ENCODE data around the gene DUSP10.
A peak's percentile ranks its signal among the peaks of the same experiment; 100 is the strongest.

DUSP10 gene

GRCh38 chr1:221775206-221775605, 33.3 kb upstream of the DUSP10 start:
- Mint-ChIP-seq H3K36me3 (no peaks in the 10 kb centered on the region), H3K27me3 (no peaks in the 10 kb centered on the region), H3K4me3 (peak overlapping the region; percentile 21), H3K27ac (peak overlapping the region; percentile 84), H3K4me1 (peaks cover 55% of the 10 kb centered on the region), H3K9me3 (no peaks in the 10 kb centered on the region)
- no peak for ATAC-seq

- no peak for ATAC-seq
- Mint-ChIP-seq H3K36me3 (no peaks in the 10 kb centered on the region), H3K27me3 (no peaks in the 10 kb centered on the region), H3K27ac (peak overlapping the region; percentile 84), H3K4me3 (no peak overlapping the region), H3K9me3 (no peaks in the 10 kb centered on the region), H3K4me1 (peaks cover 45% of the 10 kb centered on the region)
Measured at GRCh38 chr1:221774054-221774842, 32.4 kb upstream of the DUSP10 start.

GRCh38 chr1:221773383-221773782, 31.5 kb upstream of the DUSP10 start:
- ATAC-seq = no peak
- Mint-ChIP-seq H3K36me3 (no peaks in the 10 kb centered on the region), H3K27ac (peak overlapping the region; percentile 22), H3K4me1 (peaks cover 36% of the 10 kb centered on the region), H3K27me3 (no peaks in the 10 kb centered on the region), H3K9me3 (no peaks in the 10 kb centered on the region), H3K4me3 (no peak overlapping the region)

DNA sequence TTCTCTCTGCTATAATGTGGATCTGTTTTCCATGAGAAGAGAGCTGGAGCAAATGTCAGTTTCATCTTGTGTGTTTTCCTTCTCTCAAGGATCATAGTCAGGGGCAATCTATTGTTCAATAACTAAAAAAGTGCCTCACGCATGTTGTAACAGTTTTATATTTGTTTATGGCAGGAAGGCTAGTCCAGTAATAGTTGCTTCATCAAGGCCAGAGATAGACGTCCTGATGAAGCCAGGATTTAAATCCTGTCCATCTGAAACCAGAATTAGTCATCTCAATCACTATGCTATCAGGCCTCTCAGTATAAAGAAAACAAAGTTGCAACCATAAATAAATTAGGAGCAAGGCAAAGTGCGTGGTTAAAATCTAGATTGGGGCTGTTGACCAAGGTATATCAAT, 30.2 kb upstream of the DUSP10 start:
- H3K27ac Mint-ChIP-seq = peak overlapping the region; percentile 7
- H3K4me1 Mint-ChIP-seq = peaks cover 27% of the 10 kb centered on the region
- H3K36me3 Mint-ChIP-seq = no peaks in the 10 kb centered on the region
- no peak for ATAC-seq
- H3K9me3 Mint-ChIP-seq = no peaks in the 10 kb centered on the region
- no peak overlapping the region for H3K4me3 Mint-ChIP-seq
- no peaks in the 10 kb centered on the region for H3K27me3 Mint-ChIP-seq

- no peak overlapping the region for H3K4me3 Mint-ChIP-seq
- no peak for ATAC-seq
- no peaks in the 10 kb centered on the region for H3K36me3 Mint-ChIP-seq
- H3K9me3 Mint-ChIP-seq = no peaks in the 10 kb centered on the region
- H3K27ac Mint-ChIP-seq = no peak overlapping the region
- H3K4me1 Mint-ChIP-seq = peaks cover 7% of the 10 kb centered on the region
- no peaks in the 10 kb centered on the region for H3K27me3 Mint-ChIP-seq
Measured at GRCh38 chr1:221768444-221769066, 26.7 kb upstream of the DUSP10 start.

DNA sequence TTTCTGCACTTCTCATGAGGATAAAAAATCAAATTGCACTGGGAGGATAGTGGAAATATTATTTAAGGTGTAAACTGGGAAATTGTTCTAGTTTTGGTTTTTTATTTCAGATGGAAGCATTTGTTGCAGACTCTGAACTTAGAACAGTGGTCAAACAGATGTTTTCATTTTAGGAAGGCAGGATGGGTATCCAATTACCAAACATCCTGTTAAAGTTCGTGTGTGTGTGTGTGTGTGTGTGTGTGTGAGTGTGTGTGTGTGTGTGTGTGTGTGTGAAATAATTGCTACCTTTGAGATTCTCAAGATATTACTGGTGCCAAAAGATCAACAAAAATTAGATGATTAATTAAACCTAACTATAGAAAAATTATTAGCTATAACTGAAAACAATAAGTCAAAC, 24.3 kb upstream of the DUSP10 start:
- no peak for ATAC-seq
- H3K27ac Mint-ChIP-seq = no peak overlapping the region
- no peak overlapping the region for H3K4me3 Mint-ChIP-seq
- H3K36me3 Mint-ChIP-seq = no peaks in the 10 kb centered on the region
- H3K27me3 Mint-ChIP-seq = no peaks in the 10 kb centered on the region
- H3K9me3 Mint-ChIP-seq = no peaks in the 10 kb centered on the region
- peaks cover 19% of the 10 kb centered on the region for H3K4me1 Mint-ChIP-seq

DNA sequence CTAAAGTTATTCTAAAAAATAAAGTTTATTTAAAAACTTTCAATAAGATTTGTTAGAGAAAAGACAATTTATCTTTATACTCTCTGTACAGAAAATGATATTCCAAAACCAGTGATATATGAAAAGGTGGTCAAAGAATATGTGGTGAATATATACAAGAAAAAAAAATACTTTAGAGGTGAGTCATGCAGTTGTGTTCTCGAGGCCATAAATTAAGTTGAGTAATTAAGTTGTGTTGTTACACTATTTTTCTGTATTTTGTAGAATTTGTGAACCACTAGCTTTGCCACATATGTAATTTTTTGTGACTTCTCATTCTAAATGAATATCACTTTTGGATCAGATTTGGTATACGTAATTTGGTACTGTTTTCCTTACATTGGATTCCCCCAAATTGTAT, 23.6 kb upstream of the DUSP10 start:
- Mint-ChIP-seq H3K27me3 (no peaks in the 10 kb centered on the region), H3K4me3 (no peak overlapping the region), H3K27ac (no peak overlapping the region), H3K4me1 (peaks cover 20% of the 10 kb centered on the region), H3K9me3 (no peaks in the 10 kb centered on the region), H3K36me3 (no peaks in the 10 kb centered on the region)
- no peak for ATAC-seq

- no peaks in the 10 kb centered on the region for H3K27me3 Mint-ChIP-seq
- peak overlapping the region; percentile 9 for H3K27ac Mint-ChIP-seq
- H3K9me3 Mint-ChIP-seq = no peaks in the 10 kb centered on the region
- peaks cover 22% of the 10 kb centered on the region for H3K4me1 Mint-ChIP-seq
- no peak for ATAC-seq
- no peak overlapping the region for H3K4me3 Mint-ChIP-seq
- H3K36me3 Mint-ChIP-seq = no peaks in the 10 kb centered on the region
Measured at GRCh38 chr1:221762121-221762520, 20.2 kb upstream of the DUSP10 start.

- ATAC-seq = peak; percentile 41
- Mint-ChIP-seq H3K4me3 (no peak overlapping the region), H3K36me3 (no peaks in the 10 kb centered on the region), H3K27ac (peak overlapping the region; percentile 9), H3K9me3 (no peaks in the 10 kb centered on the region), H3K4me1 (peaks cover 24% of the 10 kb centered on the region), H3K27me3 (no peaks in the 10 kb centered on the region)
Measured at GRCh38 chr1:221761354-221762002, 19.6 kb upstream of the DUSP10 start.

GRCh38 chr1:221760911-221761310, 19.0 kb upstream of the DUSP10 start:
- Mint-ChIP-seq H3K4me1 (peaks cover 29% of the 10 kb centered on the region), H3K36me3 (no peaks in the 10 kb centered on the region), H3K27me3 (no peaks in the 10 kb centered on the region), H3K4me3 (no peak overlapping the region), H3K27ac (peak overlapping the region; percentile 9), H3K9me3 (no peaks in the 10 kb centered on the region)
- ATAC-seq = no peak

- Mint-ChIP-seq H3K9me3 (no peaks in the 10 kb centered on the region), H3K27ac (no peak overlapping the region), H3K36me3 (no peaks in the 10 kb centered on the region), H3K4me3 (no peak overlapping the region), H3K4me1 (peaks cover 44% of the 10 kb centered on the region), H3K27me3 (no peaks in the 10 kb centered on the region)
- no peak for ATAC-seq
Measured at GRCh38 chr1:221759436-221759835, 17.5 kb upstream of the DUSP10 start.

- no peaks in the 10 kb centered on the region for H3K27me3 Mint-ChIP-seq
- no peaks in the 10 kb centered on the region for H3K9me3 Mint-ChIP-seq
- H3K4me3 Mint-ChIP-seq = no peak overlapping the region
- ATAC-seq = no peak
- no peaks in the 10 kb centered on the region for H3K36me3 Mint-ChIP-seq
- peak overlapping the region; percentile 33 for H3K27ac Mint-ChIP-seq
- H3K4me1 Mint-ChIP-seq = peaks cover 54% of the 10 kb centered on the region
Measured at GRCh38 chr1:221758455-221758854, 16.6 kb upstream of the DUSP10 start.

GRCh38 chr1:221756830-221757551, 15.1 kb upstream of the DUSP10 start:
- H3K27ac Mint-ChIP-seq = peak overlapping the region; percentile 87

DNA sequence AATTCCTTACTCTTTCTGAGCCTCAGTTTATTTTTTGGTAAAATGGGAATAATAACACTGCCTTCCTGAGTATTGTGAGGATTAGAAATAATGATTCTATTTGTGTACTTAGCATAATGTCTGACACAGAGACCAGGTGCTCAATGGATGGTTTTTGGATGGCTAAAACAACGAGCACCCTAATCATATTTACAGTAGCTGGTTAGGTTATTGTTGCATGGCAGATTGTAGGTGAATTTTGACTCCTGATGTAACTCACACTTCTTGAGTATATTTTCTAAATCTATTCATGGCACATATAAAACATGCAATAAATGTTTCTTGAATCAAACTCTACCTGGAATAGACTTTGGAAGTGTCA, 11.9 kb upstream of the DUSP10 start:
- Mint-ChIP-seq H3K36me3 (no peaks in the 10 kb centered on the region), H3K27me3 (no peaks in the 10 kb centered on the region), H3K9me3 (peaks cover 4% of the 10 kb centered on the region), H3K27ac (peak overlapping the region; percentile 87), H3K4me3 (peak overlapping the region; percentile 65), H3K4me1 (peaks cover 62% of the 10 kb centered on the region)
- ATAC-seq = peak; percentile 37

More at GRCh38 chr1:221756830-221757551, 15.1 kb upstream of the DUSP10 start:
- no peak for ATAC-seq
- H3K36me3 Mint-ChIP-seq = no peaks in the 10 kb centered on the region
- H3K4me1 Mint-ChIP-seq = peaks cover 54% of the 10 kb centered on the region
- peak overlapping the region; percentile 34 for H3K4me3 Mint-ChIP-seq
- H3K9me3 Mint-ChIP-seq = no peaks in the 10 kb centered on the region
- H3K27me3 Mint-ChIP-seq = no peaks in the 10 kb centered on the region

GRCh38 chr1:221751226-221751887, 9.5 kb upstream of the DUSP10 start:
- Mint-ChIP-seq H3K4me1 (peaks cover 58% of the 10 kb centered on the region), H3K4me3 (no peak overlapping the region), H3K9me3 (peaks cover 4% of the 10 kb centered on the region), H3K36me3 (no peaks in the 10 kb centered on the region), H3K27me3 (no peaks in the 10 kb centered on the region), H3K27ac (peak overlapping the region; percentile 6)
- ATAC-seq = no peak

Measured in stimulated activated memory B cell treated with anti-CD40 and anti-IgM and Interleukin-4, amounts not matched to agents 10 μg/mL and 1 μg/mL and 100 μg/mL, for 72 hours (primary cell).